ENCODE results near the gene LNX1.

- TF ChIP-seq, protein P1, sequence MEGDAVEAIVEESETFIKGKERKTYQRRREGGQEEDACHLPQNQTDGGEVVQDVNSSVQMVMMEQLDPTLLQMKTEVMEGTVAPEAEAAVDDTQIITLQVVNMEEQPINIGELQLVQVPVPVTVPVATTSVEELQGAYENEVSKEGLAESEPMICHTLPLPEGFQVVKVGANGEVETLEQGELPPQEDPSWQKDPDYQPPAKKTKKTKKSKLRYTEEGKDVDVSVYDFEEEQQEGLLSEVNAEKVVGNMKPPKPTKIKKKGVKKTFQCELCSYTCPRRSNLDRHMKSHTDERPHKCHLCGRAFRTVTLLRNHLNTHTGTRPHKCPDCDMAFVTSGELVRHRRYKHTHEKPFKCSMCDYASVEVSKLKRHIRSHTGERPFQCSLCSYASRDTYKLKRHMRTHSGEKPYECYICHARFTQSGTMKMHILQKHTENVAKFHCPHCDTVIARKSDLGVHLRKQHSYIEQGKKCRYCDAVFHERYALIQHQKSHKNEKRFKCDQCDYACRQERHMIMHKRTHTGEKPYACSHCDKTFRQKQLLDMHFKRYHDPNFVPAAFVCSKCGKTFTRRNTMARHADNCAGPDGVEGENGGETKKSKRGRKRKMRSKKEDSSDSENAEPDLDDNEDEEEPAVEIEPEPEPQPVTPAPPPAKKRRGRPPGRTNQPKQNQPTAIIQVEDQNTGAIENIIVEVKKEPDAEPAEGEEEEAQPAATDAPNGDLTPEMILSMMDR (conservative IDR thresholded peaks at IDR 0.05), result no peak
- no peak for TF ChIP-seq ZFX (IDR thresholded peaks at IDR 0.05)
These were observed 52.5 kb downstream of the LNX1 start for GRCh38 chr4:53538756-53539155.

Measured in C4-2B (cell line).